ENCODE data around the gene ITPR3. TPM values are rescaled to one million over a fixed set of nuclear protein-coding genes. Genes with fewer than 3 reads are reported as not detected.

ITPR3 gene
- total RNA-seq, 3 donors from 2014 or later (not counting 1 experiment from before 2014, with no cell fraction given): 45.5 to 66.7 (median 46.0) TPM

DNA sequence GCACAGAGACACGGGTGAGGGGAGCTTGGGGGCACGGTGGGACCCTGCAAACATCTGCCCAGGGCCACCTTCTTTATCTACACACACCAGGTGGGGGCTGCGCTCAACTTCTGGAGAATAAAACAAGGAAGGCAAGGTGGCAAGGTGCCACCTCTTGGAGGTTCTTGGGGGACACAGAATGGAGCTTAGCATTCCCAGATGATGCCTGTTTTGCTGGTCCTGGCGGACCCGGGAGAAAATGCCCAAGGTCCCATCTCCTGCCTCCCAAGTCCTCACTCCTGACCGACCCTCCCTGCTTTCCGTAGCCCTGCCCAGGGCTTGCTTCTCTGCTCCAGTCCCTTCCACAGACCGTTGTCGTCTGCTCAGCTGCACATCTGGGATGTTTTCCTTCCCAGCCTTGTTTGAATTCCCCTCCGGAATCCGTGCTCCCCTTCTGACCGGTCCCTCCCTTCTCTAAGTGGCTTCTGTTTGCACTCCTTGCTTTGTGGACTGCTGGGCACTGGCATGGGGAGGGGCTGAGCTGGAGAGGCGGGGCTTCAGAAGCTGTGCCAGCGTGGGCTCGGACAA is 13.1 kb downstream of the ITPR3 start:
- Histone ChIP-seq H3K4me1 (ENCODE audit: control insufficient read depth, insufficient read depth, low read length) (peaks cover 27% of the 10 kb centered on the region), H3K36me3 (ENCODE audit: control insufficient read depth, insufficient read depth, low read length) (no peaks in the 10 kb centered on the region), H3K27me3 (ENCODE audit: control insufficient read depth, insufficient read depth, low read length) (no peaks in the 10 kb centered on the region), H3K4me3 (ENCODE audit: low read length) (peak overlapping the region; percentile 48), H3K9me3 (ENCODE audit: control insufficient read depth, insufficient read depth, low read length) (no peaks in the 10 kb centered on the region), H3K27ac (ENCODE audit: low read length) (no peak overlapping the region)
- DNase-seq: no peak
- Mint-ChIP-seq H3K4me1 (peaks cover 56 to 62% of the 10 kb centered on the region in 2 donors), H3K4me3 (peak overlapping the region; percentile 86), H3K27ac (peak overlapping the region; percentile 68 to 73), H3K9me3 (no peaks in the 10 kb centered on the region), H3K27me3 (ENCODE audit: low read depth in 2 of 2) (no peaks in the 10 kb centered on the region), H3K36me3 (no peaks in the 10 kb centered on the region)
- TF ChIP-seq, protein P1, sequence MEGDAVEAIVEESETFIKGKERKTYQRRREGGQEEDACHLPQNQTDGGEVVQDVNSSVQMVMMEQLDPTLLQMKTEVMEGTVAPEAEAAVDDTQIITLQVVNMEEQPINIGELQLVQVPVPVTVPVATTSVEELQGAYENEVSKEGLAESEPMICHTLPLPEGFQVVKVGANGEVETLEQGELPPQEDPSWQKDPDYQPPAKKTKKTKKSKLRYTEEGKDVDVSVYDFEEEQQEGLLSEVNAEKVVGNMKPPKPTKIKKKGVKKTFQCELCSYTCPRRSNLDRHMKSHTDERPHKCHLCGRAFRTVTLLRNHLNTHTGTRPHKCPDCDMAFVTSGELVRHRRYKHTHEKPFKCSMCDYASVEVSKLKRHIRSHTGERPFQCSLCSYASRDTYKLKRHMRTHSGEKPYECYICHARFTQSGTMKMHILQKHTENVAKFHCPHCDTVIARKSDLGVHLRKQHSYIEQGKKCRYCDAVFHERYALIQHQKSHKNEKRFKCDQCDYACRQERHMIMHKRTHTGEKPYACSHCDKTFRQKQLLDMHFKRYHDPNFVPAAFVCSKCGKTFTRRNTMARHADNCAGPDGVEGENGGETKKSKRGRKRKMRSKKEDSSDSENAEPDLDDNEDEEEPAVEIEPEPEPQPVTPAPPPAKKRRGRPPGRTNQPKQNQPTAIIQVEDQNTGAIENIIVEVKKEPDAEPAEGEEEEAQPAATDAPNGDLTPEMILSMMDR (IDR thresholded peaks at IDR 0.05): no peak
- no peak for ATAC-seq
- intact Hi-C loops (cut with micrococcal nuclease): loop anchor here (2.0 kb wide), 1 partner anchor 13 kb away; the partner anchor contains the start of gene ITPR3
- 40% methylated on average over 14 of the region's 15 CpGs for WGBS (ENCODE audit: insufficient coverage)

DNA sequence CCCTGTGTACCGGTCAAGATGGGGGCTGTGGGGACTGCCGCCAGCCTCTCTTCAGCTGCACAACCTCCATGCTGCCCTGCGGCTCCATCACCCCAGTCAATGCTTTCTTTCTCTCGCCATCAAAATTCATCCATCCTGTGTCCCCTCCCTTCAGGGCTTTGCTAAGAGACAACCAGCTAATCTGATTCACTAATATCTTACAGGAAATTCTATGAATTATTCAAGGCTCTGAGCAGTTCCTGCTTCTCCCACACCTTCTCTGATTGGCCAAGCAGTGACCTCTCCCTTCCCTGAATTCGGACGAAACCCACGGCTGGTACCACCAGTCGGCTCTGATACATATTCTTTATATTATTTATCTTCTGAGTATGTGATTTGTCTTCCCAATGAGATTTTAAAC is 13.8 kb downstream of the ITPR3 start:
- Histone ChIP-seq H3K4me1 (ENCODE audit: control insufficient read depth, insufficient read depth, low read length) (peaks cover 27% of the 10 kb centered on the region), H3K27ac (ENCODE audit: low read length) (no peak overlapping the region), H3K4me3 (ENCODE audit: low read length) (no peak overlapping the region), H3K9me3 (ENCODE audit: control insufficient read depth, insufficient read depth, low read length) (no peaks in the 10 kb centered on the region), H3K27me3 (ENCODE audit: control insufficient read depth, insufficient read depth, low read length) (no peaks in the 10 kb centered on the region), H3K36me3 (ENCODE audit: control insufficient read depth, insufficient read depth, low read length) (no peaks in the 10 kb centered on the region)
- intact Hi-C loops (cut with micrococcal nuclease): loop anchor here (2.0 kb wide), 1 partner anchor 14 kb away; the partner anchor contains the start of gene ITPR3
- Mint-ChIP-seq H3K4me1 (peaks cover 56 to 69% of the 10 kb centered on the region in 2 donors), H3K36me3 (no peaks in the 10 kb centered on the region), H3K27me3 (ENCODE audit: low read depth in 2 of 2) (no peaks in the 10 kb centered on the region), H3K9me3 (no peaks in the 10 kb centered on the region), H3K4me3 (peak overlapping the region; percentile 63), H3K27ac (peak overlapping the region in 1 of 2 donors; percentile 22)
- ATAC-seq (no peak), DNase-seq (no peak)
- WGBS (ENCODE audit: insufficient coverage): 92% methylated on average over 8 of the region's 8 CpGs
- TF ChIP-seq, protein P1 (IDR thresholded peaks at IDR 0.05): no peak

DNA sequence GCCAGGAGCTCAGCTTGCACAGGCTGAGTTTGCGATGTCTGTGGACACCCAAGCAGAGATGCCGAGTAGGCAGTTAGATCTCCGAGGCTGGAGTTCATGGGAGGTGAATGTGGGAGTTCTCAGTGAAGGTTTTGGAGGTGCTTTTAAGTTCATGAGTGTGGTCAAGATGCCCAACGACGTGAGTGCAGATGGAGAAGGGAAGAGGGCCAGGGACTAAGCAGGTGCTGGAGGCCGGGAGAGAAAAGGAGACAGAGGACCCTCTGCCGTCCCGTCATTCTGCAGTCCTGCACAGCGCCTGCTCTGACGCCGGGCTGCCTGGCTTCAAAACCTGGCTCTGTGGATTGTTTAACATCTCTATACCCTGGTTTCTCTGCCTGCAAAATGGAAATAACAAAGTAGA is 15.5 kb downstream of the ITPR3 start:
- no peak overlapping the region for H3K27ac Mint-ChIP-seq
- H3K4me1 Mint-ChIP-seq: peaks cover 46 to 61% of the 10 kb centered on the region in 2 donors
- intact Hi-C loops (cut with micrococcal nuclease): no loop called here
- H3K4me1 ChIP-seq (ENCODE audit: control insufficient read depth, insufficient read depth, low read length): peaks cover 27% of the 10 kb centered on the region
- H3K36me3 Mint-ChIP-seq: no peaks in the 10 kb centered on the region
- H3K27me3 Mint-ChIP-seq (ENCODE audit: low read depth in 2 of 2): no peaks in the 10 kb centered on the region
- H3K9me3 Mint-ChIP-seq: no peaks in the 10 kb centered on the region
- TF ChIP-seq, protein P1 (IDR thresholded peaks at IDR 0.05): no peak
- no peak overlapping the region for H3K4me3 ChIP-seq (ENCODE audit: low read length)
- DNase-seq (no peak), ATAC-seq (no peak)
- no peaks in the 10 kb centered on the region for H3K27me3 ChIP-seq (ENCODE audit: control insufficient read depth, insufficient read depth, low read length)
- no peaks in the 10 kb centered on the region for H3K9me3 ChIP-seq (ENCODE audit: control insufficient read depth, insufficient read depth, low read length)
- H3K36me3 ChIP-seq (ENCODE audit: control insufficient read depth, insufficient read depth, low read length): no peaks in the 10 kb centered on the region
- no peak overlapping the region for H3K27ac ChIP-seq (ENCODE audit: low read length)
- no peak overlapping the region for H3K4me3 Mint-ChIP-seq
- 97% methylated on average over 11 of the region's 11 CpGs for WGBS (ENCODE audit: insufficient coverage)

DNA sequence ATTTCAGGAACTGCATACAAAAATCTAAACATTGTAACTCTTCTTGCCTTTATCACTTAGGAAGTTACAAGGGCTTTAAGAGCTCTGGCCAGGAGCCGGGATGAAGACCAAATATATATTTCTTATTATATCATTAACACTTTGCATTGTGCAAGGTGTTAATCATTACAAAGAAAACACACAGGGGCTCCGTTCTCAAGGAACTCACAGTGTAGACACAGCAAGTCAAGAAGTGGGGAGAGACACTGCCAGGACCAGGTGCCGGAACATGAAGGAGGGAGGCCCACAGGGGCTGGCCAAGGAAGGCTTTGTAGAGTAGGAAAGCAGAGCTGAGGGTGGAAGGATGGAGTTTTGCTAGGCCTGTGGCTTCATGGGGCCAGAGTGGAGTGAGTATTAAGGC is 17.4 kb downstream of the ITPR3 start:
- peak overlapping the region; percentile 61 to 70 for H3K27ac Mint-ChIP-seq
- Histone ChIP-seq H3K27ac (ENCODE audit: low read length) (no peak overlapping the region), H3K9me3 (ENCODE audit: control insufficient read depth, insufficient read depth, low read length) (no peaks in the 10 kb centered on the region), H3K36me3 (ENCODE audit: control insufficient read depth, insufficient read depth, low read length) (no peaks in the 10 kb centered on the region), H3K4me1 (ENCODE audit: control insufficient read depth, insufficient read depth, low read length) (peaks cover 13% of the 10 kb centered on the region), H3K4me3 (ENCODE audit: low read length) (no peak overlapping the region), H3K27me3 (ENCODE audit: control insufficient read depth, insufficient read depth, low read length) (no peaks in the 10 kb centered on the region)
- TF ChIP-seq, protein P1 (IDR thresholded peaks at IDR 0.05): no peak
- H3K27me3 Mint-ChIP-seq (ENCODE audit: low read depth in 2 of 2): no peaks in the 10 kb centered on the region
- no peaks in the 10 kb centered on the region for H3K9me3 Mint-ChIP-seq
- WGBS (ENCODE audit: insufficient coverage): 91% methylated on average over 2 of the region's 3 CpGs
- H3K4me1 Mint-ChIP-seq: peaks cover 39 to 62% of the 10 kb centered on the region in 2 donors
- intact Hi-C loops (cut with micrococcal nuclease): no loop called here
- DNase-seq (no peak), ATAC-seq (no peak)
- no peak overlapping the region for H3K4me3 Mint-ChIP-seq
- H3K36me3 Mint-ChIP-seq: no peaks in the 10 kb centered on the region

Measured in natural killer cell (primary cell).